ENCODE measurements around the gene DENND5A. TPM values are rescaled to one million over a fixed set of nuclear protein-coding genes. Genes with fewer than 3 reads are reported as not detected.
"Not testable (repeated sequence)": the region's sequence is repeated elsewhere in the genome, so short reads cannot be mapped to it uniquely, and the experiment has no call there.

The DENND5A gene
- total and polyA plus RNA-seq, 2 donors (not counting 1 experiment from before 2014, with no cell fraction given): 41.3 to 66.5 TPM

- H3K27me3 Mint-ChIP-seq; H3K27me3 ChIP-seq (replicated peaks in 1 of 4; ENCODE audit: control extremely low read depth in 1 of 4, control insufficient read depth in 3 of 4, insufficient read depth in 4 of 4, low read length in 3 of 4); H3K9ac ChIP-seq (ENCODE audit: low read length); H4K20me1 ChIP-seq (ENCODE audit: control insufficient read depth, insufficient read depth, low read length, poor library complexity, severe bottlenecking); H2AFZ ChIP-seq (ENCODE audit: insufficient read depth, low read depth, low read length, poor library complexity, severe bottlenecking); H3K4me2 ChIP-seq (replicated peaks; ENCODE audit: low read depth, low read length, poor library complexity, severe bottlenecking); H3K79me2 ChIP-seq (ENCODE audit: control insufficient read depth, insufficient read depth, low read length); H3K4me1 Mint-ChIP-seq; POLR2A ChIA-PET; H3K9me3 Mint-ChIP-seq (ENCODE audit: insufficient read depth); H3K4me3 Mint-ChIP-seq; CTCF ChIA-PET; intact Hi-C loops (cut with micrococcal nuclease); H3K4me3 ChIP-seq (ENCODE audit: control extremely low read depth in 1 of 5, extremely low read depth in 1 of 5, insufficient read depth in 1 of 5, low read depth in 2 of 5, low read length in 4 of 5); H3K27ac ChIP-seq (ENCODE audit: low read length in 2 of 2); H3K4me1 ChIP-seq (ENCODE audit: control insufficient read depth in 2 of 2, insufficient read depth in 2 of 2, low read length in 2 of 2); DNase-seq; H3K27ac Mint-ChIP-seq; H3K36me3 ChIP-seq (replicated peaks in 1 of 2; ENCODE audit: control extremely low read depth in 1 of 2, control insufficient read depth in 1 of 2, extremely low read depth in 1 of 2, insufficient read depth in 2 of 2, low read length in 1 of 2); ATAC-seq (ENCODE audit: low read depth); H3K9me3 ChIP-seq (ENCODE audit: control extremely low read depth in 1 of 3, control insufficient read depth in 2 of 3, insufficient read depth in 1 of 3, low read length in 2 of 3): not testable (repeated sequence)
- WGBS (ENCODE audit: insufficient coverage): 94% methylated on average over 3 of the region's 3 CpGs
Observed at GRCh38 chr11:9188860-9189259, 76.3 kb downstream of the DENND5A start.

DNA sequence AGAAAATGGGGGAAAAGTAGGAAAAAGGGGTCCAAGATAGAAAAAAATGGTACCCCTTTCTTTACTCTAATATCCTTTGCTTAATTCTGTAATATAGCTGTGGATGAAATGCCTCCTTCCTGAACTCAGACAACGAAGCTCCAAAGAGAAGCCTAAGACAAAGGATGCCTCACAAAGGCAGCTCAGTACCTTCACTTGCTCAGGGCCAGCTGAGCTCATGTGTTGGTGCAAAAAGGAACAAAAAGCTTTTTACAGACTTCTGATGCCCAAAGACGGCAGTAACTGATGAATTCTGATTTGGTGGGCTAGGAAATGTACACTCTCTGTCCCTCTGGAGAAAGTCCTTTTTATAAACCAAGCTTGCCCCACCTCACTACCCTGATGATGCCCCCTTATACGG, 77.5 kb downstream of the DENND5A start:
- Mint-ChIP-seq H3K4me3 (no peak overlapping the region), H3K27ac (no peak overlapping the region), H3K9me3 (ENCODE audit: insufficient read depth) (no peaks in the 10 kb centered on the region), H3K4me1 (no peaks in the 10 kb centered on the region), H3K27me3 (no peaks in the 10 kb centered on the region)
- peaks cover 0 to 3% (median 0%) of the 10 kb centered on the region in 3 donors for H3K9me3 ChIP-seq (ENCODE audit: control extremely low read depth in 1 of 3, control insufficient read depth in 2 of 3, insufficient read depth in 1 of 3, low read length in 2 of 3)
- H2AFZ ChIP-seq (ENCODE audit: insufficient read depth, low read depth, low read length, poor library complexity, severe bottlenecking): no peak overlapping the region
- POLR2A ChIA-PET: no interaction called here
- no peaks in the 10 kb centered on the region for H3K79me2 ChIP-seq (ENCODE audit: control insufficient read depth, insufficient read depth, low read length)
- no peak overlapping the region for H3K9ac ChIP-seq (ENCODE audit: low read length)
- H3K27me3 ChIP-seq (replicated peaks in 1 of 4; ENCODE audit: control extremely low read depth in 1 of 4, control insufficient read depth in 3 of 4, insufficient read depth in 4 of 4, low read length in 3 of 4): no peaks in the 10 kb centered on the region
- no peaks in the 10 kb centered on the region for H4K20me1 ChIP-seq (ENCODE audit: control insufficient read depth, insufficient read depth, low read length, poor library complexity, severe bottlenecking)
- H3K36me3 ChIP-seq (replicated peaks in 1 of 2; ENCODE audit: control extremely low read depth in 1 of 2, control insufficient read depth in 1 of 2, extremely low read depth in 1 of 2, insufficient read depth in 2 of 2, low read length in 1 of 2): peaks cover 0 to 6% of the 10 kb centered on the region in 2 experiments
- no peak overlapping the region for H3K4me3 ChIP-seq (ENCODE audit: control extremely low read depth in 1 of 5, extremely low read depth in 1 of 5, insufficient read depth in 1 of 5, low read depth in 2 of 5, low read length in 4 of 5)
- ATAC-seq (ENCODE audit: low read depth) (no peak), DNase-seq (no peak)
- intact Hi-C loops (cut with micrococcal nuclease): no loop called here
- 100% methylated on average over 1 of the region's 3 CpGs for WGBS (ENCODE audit: insufficient coverage)
- H3K27ac ChIP-seq (ENCODE audit: low read length in 2 of 2): no peak overlapping the region
- TF ChIP-seq CTCF (IDR thresholded peaks at IDR 0.05) (no peak), EZH2 (IDR thresholded peaks at IDR 0.05; ENCODE audit: borderline replicate concordance, insufficient read depth, low read depth, low read length, poor library complexity, severe bottlenecking) (no peak)
- no peaks in the 10 kb centered on the region for H3K4me1 ChIP-seq (ENCODE audit: control insufficient read depth in 2 of 2, insufficient read depth in 2 of 2, low read length in 2 of 2)
- CTCF ChIA-PET: interaction anchor here (1.3 kb wide), 1 partner anchor 319 kb away, joined by 4 read pairs; no protein-coding TSS in a partner anchor
- H3K4me2 ChIP-seq (replicated peaks; ENCODE audit: low read depth, low read length, poor library complexity, severe bottlenecking): no peak overlapping the region
